Measurements from ENCODE around the gene FBXW4. TPM values are rescaled to one million over a fixed set of nuclear protein-coding genes. Genes with fewer than 3 reads are reported as not detected.

Gene FBXW4
- polyA plus RNA-seq, 1 donor (not counting 4 experiments of a cell fraction or from before 2014, with no cell fraction given), result 22.3 TPM

- H3K9me3 ChIP-seq (ENCODE audit: control insufficient read depth, low read depth, low read length), result no peaks in the 10 kb centered on the region
- H3K9me1 ChIP-seq (ENCODE audit: control insufficient read depth, extremely low read depth, insufficient read depth, low read length), result no peaks in the 10 kb centered on the region
- no peak overlapping the region for H3K4me2 ChIP-seq (ENCODE audit: control insufficient read depth, extremely low read depth, insufficient read depth, low read depth, low read length)
- H2AFZ ChIP-seq (ENCODE audit: control insufficient read depth, low read length), result no peak overlapping the region
- H3K36me3 ChIP-seq (ENCODE audit: control insufficient read depth in 2 of 2, extremely low read depth in 1 of 2, insufficient read depth in 2 of 2, low read length in 2 of 2), result no peaks in the 10 kb centered on the region
- no peak overlapping the region for H3K27ac ChIP-seq (ENCODE audit: control insufficient read depth, insufficient read depth, low read length)
- FAIRE-seq (no peak), DNase-seq (ENCODE audit: low read depth, low spot score) (no peak)
- no peak for TF ChIP-seq EZH2 (IDR thresholded peaks at IDR 0.05; ENCODE audit: low read length)
- no peak for TF ChIP-seq CTCF (optimal IDR thresholded peaks at IDR 0.05 in 1 of 3, IDR thresholded peaks at IDR 0.05 in 1 of 3, conservative IDR thresholded peaks at IDR 0.05 in 1 of 3; ENCODE audit: extremely low read depth in 1 of 3, insufficient read depth in 2 of 3, low read length in 3 of 3)
- H4K20me1 ChIP-seq (ENCODE audit: control insufficient read depth, extremely low read depth, insufficient read depth, low read length), result no peaks in the 10 kb centered on the region
- dilution Hi-C loops (cut with MboI; ENCODE audit: extremely low pct_ligation_motif_present, low sequenced_read_pairs), result no loop called here
- no peaks in the 10 kb centered on the region for H3K79me2 ChIP-seq (ENCODE audit: control insufficient read depth, insufficient read depth, low read length)
- H3K4me1 ChIP-seq (ENCODE audit: control insufficient read depth, extremely low read depth, insufficient read depth, low read length), result peaks cover 4% of the 10 kb centered on the region
- no peak overlapping the region for H3K4me3 ChIP-seq (ENCODE audit: control insufficient read depth in 2 of 3, extremely low read depth in 1 of 3, insufficient read depth in 2 of 3, low read depth in 1 of 3, low read length in 3 of 3)
- H3K9ac ChIP-seq (ENCODE audit: control insufficient read depth, extremely low read depth, insufficient read depth, low read length), result no peak overlapping the region
- H3K27me3 ChIP-seq (ENCODE audit: control insufficient read depth, extremely low read depth, insufficient read depth, low read length), result no peaks in the 10 kb centered on the region
These were observed 10.2 kb downstream of the FBXW4 start for GRCh38 chr10:101684782-101685181.

- no peaks in the 10 kb centered on the region for H3K36me3 ChIP-seq (ENCODE audit: control insufficient read depth in 2 of 2, extremely low read depth in 1 of 2, insufficient read depth in 2 of 2, low read length in 2 of 2)
- no peaks in the 10 kb centered on the region for H3K9me1 ChIP-seq (ENCODE audit: control insufficient read depth, extremely low read depth, insufficient read depth, low read length)
- H4K20me1 ChIP-seq (ENCODE audit: control insufficient read depth, extremely low read depth, insufficient read depth, low read length), result no peaks in the 10 kb centered on the region
- TF ChIP-seq CTCF (optimal IDR thresholded peaks at IDR 0.05 in 1 of 3, IDR thresholded peaks at IDR 0.05 in 1 of 3, conservative IDR thresholded peaks at IDR 0.05 in 1 of 3; ENCODE audit: extremely low read depth in 1 of 3, insufficient read depth in 2 of 3, low read length in 3 of 3), result no peak
- no peak for TF ChIP-seq EZH2 (IDR thresholded peaks at IDR 0.05; ENCODE audit: low read length)
- FAIRE-seq, result no peak
- H3K79me2 ChIP-seq (ENCODE audit: control insufficient read depth, insufficient read depth, low read length), result no peaks in the 10 kb centered on the region
- peaks cover 4% of the 10 kb centered on the region for H3K4me1 ChIP-seq (ENCODE audit: control insufficient read depth, extremely low read depth, insufficient read depth, low read length)
- dilution Hi-C loops (cut with MboI; ENCODE audit: extremely low pct_ligation_motif_present, low sequenced_read_pairs), result no loop called here
- no peak for DNase-seq (ENCODE audit: low read depth, low spot score)
- H3K4me2 ChIP-seq (ENCODE audit: control insufficient read depth, extremely low read depth, insufficient read depth, low read depth, low read length), result no peak overlapping the region
- no peak overlapping the region for H2AFZ ChIP-seq (ENCODE audit: control insufficient read depth, low read length)
- no peak overlapping the region for H3K27ac ChIP-seq (ENCODE audit: control insufficient read depth, insufficient read depth, low read length)
- no peak overlapping the region for H3K4me3 ChIP-seq (ENCODE audit: control insufficient read depth in 2 of 3, extremely low read depth in 1 of 3, insufficient read depth in 2 of 3, low read depth in 1 of 3, low read length in 3 of 3)
- no peaks in the 10 kb centered on the region for H3K27me3 ChIP-seq (ENCODE audit: control insufficient read depth, extremely low read depth, insufficient read depth, low read length)
- no peaks in the 10 kb centered on the region for H3K9me3 ChIP-seq (ENCODE audit: control insufficient read depth, low read depth, low read length)
- no peak overlapping the region for H3K9ac ChIP-seq (ENCODE audit: control insufficient read depth, extremely low read depth, insufficient read depth, low read length)
These were observed 11.7 kb downstream of the FBXW4 start for GRCh38 chr10:101683276-101683675.
